Measurements from ENCODE around the gene SENP7. TPM values are rescaled to one million over a fixed set of nuclear protein-coding genes. Genes with fewer than 3 reads are reported as not detected.

Gene SENP7
- total and polyA plus RNA-seq, 2 experiments from 2014 or later, result 3.5 to 8.2 TPM

- in situ Hi-C loops (cut with MboI), result no loop called here
- no peaks in the 10 kb centered on the region for H3K79me2 ChIP-seq (ENCODE audit: insufficient read depth)
- H3K36me3 ChIP-seq (ENCODE audit: low read depth), result no peaks in the 10 kb centered on the region
- no peaks in the 10 kb centered on the region for H3K27me3 ChIP-seq (replicated peaks; ENCODE audit: insufficient read depth)
- H3K27ac ChIP-seq, result no peak overlapping the region
- H3K4me3 ChIP-seq, result no peak overlapping the region
- DNase-seq, result no peak
- TF ChIP-seq EZH2phosphoT487 (IDR thresholded peaks at IDR 0.05; ENCODE audit: insufficient read depth, low read depth) (no peak), EZH2 (IDR thresholded peaks at IDR 0.05; ENCODE audit: insufficient read depth, poor library complexity, severe bottlenecking) (no peak)
- 64 to 68% methylated on average over 4 to 5 of the region's 5 CpGs for WGBS, 2 experiments (ENCODE audit: low coverage in 1 of 2, low lambda C conversion rate in 2 of 2, missing lambda C conversion rate in 2 of 2)
- no peaks in the 10 kb centered on the region for H3K9me3 ChIP-seq (ENCODE audit: low read depth)
- H2AFZ ChIP-seq, result no peak overlapping the region
- H3K9ac ChIP-seq, result no peak overlapping the region
- H3K4me2 ChIP-seq (ENCODE audit: unreplicated experiment), result no peak overlapping the region
- H4K20me1 ChIP-seq (ENCODE audit: insufficient read depth), result no peaks in the 10 kb centered on the region
- H3F3A ChIP-seq (ENCODE audit: insufficient read depth), result no peaks in the 10 kb centered on the region
- no peaks in the 10 kb centered on the region for H3K4me1 ChIP-seq (ENCODE audit: insufficient read depth)
- no peaks in the 10 kb centered on the region for H3K9me2 ChIP-seq (ENCODE audit: insufficient read depth)
Observed at GRCh38 chr3:101383156-101383575, 129.8 kb downstream of the SENP7 start.

GRCh38 chr3:101381809-101382208 is 131.2 kb downstream of the SENP7 start:
- no peak overlapping the region for H3K27ac ChIP-seq
- in situ Hi-C loops (cut with MboI), result no loop called here
- no peaks in the 10 kb centered on the region for H3F3A ChIP-seq (ENCODE audit: insufficient read depth)
- H3K4me2 ChIP-seq (ENCODE audit: unreplicated experiment), result no peak overlapping the region
- no peaks in the 10 kb centered on the region for H3K9me3 ChIP-seq (ENCODE audit: low read depth)
- H2AFZ ChIP-seq, result no peak overlapping the region
- no peaks in the 10 kb centered on the region for H4K20me1 ChIP-seq (ENCODE audit: insufficient read depth)
- no peaks in the 10 kb centered on the region for H3K36me3 ChIP-seq (ENCODE audit: low read depth)
- DNase-seq, result peak; percentile 75
- no peak overlapping the region for H3K4me3 ChIP-seq
- H3K9me2 ChIP-seq (ENCODE audit: insufficient read depth), result no peaks in the 10 kb centered on the region
- no peak overlapping the region for H3K9ac ChIP-seq
- no peaks in the 10 kb centered on the region for H3K4me1 ChIP-seq (ENCODE audit: insufficient read depth)
- no peaks in the 10 kb centered on the region for H3K27me3 ChIP-seq (replicated peaks; ENCODE audit: insufficient read depth)
- no peaks in the 10 kb centered on the region for H3K79me2 ChIP-seq (ENCODE audit: insufficient read depth)
- no peak for TF ChIP-seq EZH2phosphoT487 (IDR thresholded peaks at IDR 0.05; ENCODE audit: insufficient read depth, low read depth)
- no peak for TF ChIP-seq EZH2 (IDR thresholded peaks at IDR 0.05; ENCODE audit: insufficient read depth, poor library complexity, severe bottlenecking)

GRCh38 chr3:101379658-101380376 is 133.2 kb downstream of the SENP7 start:
- no peak for TF ChIP-seq EZH2phosphoT487 (IDR thresholded peaks at IDR 0.05; ENCODE audit: insufficient read depth, low read depth)
- no peak for TF ChIP-seq EZH2 (IDR thresholded peaks at IDR 0.05; ENCODE audit: insufficient read depth, poor library complexity, severe bottlenecking)
- Histone ChIP-seq H4K20me1 (ENCODE audit: insufficient read depth) (no peaks in the 10 kb centered on the region), H3K79me2 (ENCODE audit: insufficient read depth) (no peaks in the 10 kb centered on the region), H3K36me3 (ENCODE audit: low read depth) (no peaks in the 10 kb centered on the region), H3K9me2 (ENCODE audit: insufficient read depth) (no peaks in the 10 kb centered on the region), H3K4me2 (ENCODE audit: unreplicated experiment) (no peak overlapping the region), H3K4me3 (no peak overlapping the region), H3K4me1 (ENCODE audit: insufficient read depth) (no peaks in the 10 kb centered on the region), H3K9me3 (ENCODE audit: low read depth) (no peaks in the 10 kb centered on the region), H3K27me3 (replicated peaks; ENCODE audit: insufficient read depth) (no peaks in the 10 kb centered on the region), H2AFZ (no peak overlapping the region), H3K9ac (no peak overlapping the region), H3K27ac (no peak overlapping the region), H3F3A (ENCODE audit: insufficient read depth) (no peaks in the 10 kb centered on the region)
- WGBS, 2 experiments (ENCODE audit: low coverage in 1 of 2, low lambda C conversion rate in 2 of 2, missing lambda C conversion rate in 2 of 2), result 98 to 99% methylated on average over 3 of the region's 3 CpGs
- in situ Hi-C loops (cut with MboI), result no loop called here
- no peak for DNase-seq

- no peak for DNase-seq
- H3K79me2 ChIP-seq (ENCODE audit: insufficient read depth), result no peaks in the 10 kb centered on the region
- H3K27me3 ChIP-seq (replicated peaks; ENCODE audit: insufficient read depth), result no peaks in the 10 kb centered on the region
- H3F3A ChIP-seq (ENCODE audit: insufficient read depth), result no peaks in the 10 kb centered on the region
- no peak overlapping the region for H2AFZ ChIP-seq
- no peak overlapping the region for H3K4me2 ChIP-seq (ENCODE audit: unreplicated experiment)
- no peak overlapping the region for H3K27ac ChIP-seq
- in situ Hi-C loops (cut with MboI), result no loop called here
- WGBS, 2 experiments (ENCODE audit: low coverage in 1 of 2, low lambda C conversion rate in 2 of 2, missing lambda C conversion rate in 2 of 2), result 89 to 92% methylated on average over 3 of the region's 3 CpGs
- H3K36me3 ChIP-seq (ENCODE audit: low read depth), result no peaks in the 10 kb centered on the region
- no peaks in the 10 kb centered on the region for H3K4me1 ChIP-seq (ENCODE audit: insufficient read depth)
- no peaks in the 10 kb centered on the region for H3K9me2 ChIP-seq (ENCODE audit: insufficient read depth)
- no peak for TF ChIP-seq EZH2phosphoT487 (IDR thresholded peaks at IDR 0.05; ENCODE audit: insufficient read depth, low read depth)
- TF ChIP-seq EZH2 (IDR thresholded peaks at IDR 0.05; ENCODE audit: insufficient read depth, poor library complexity, severe bottlenecking), result no peak
- no peak overlapping the region for H3K4me3 ChIP-seq
- no peak overlapping the region for H3K9ac ChIP-seq
- H3K9me3 ChIP-seq (ENCODE audit: low read depth), result no peaks in the 10 kb centered on the region
- no peaks in the 10 kb centered on the region for H4K20me1 ChIP-seq (ENCODE audit: insufficient read depth)
Observed at GRCh38 chr3:101377796-101378195, 135.2 kb downstream of the SENP7 start.

Measured in GM23248 (cell line).